NCI-H1417 (cell line): ENCODE results near the gene HAPLN2.
A peak's percentile ranks its signal among the peaks of the same experiment; 100 is the strongest.

ENCODE experiments used
- DNase-seq, 3 experiments: peaks; one replicate each; lab custom pipeline; 2025; lab: John Stamatoyannopoulos, UW

HAPLN2 gene

GRCh38 chr1:156662800-156663055, 43.5 kb downstream of the HAPLN2 start:
- no peak for DNase-seq

GRCh38 chr1:156663178-156663577, 44.0 kb downstream of the HAPLN2 start:
- peak in 2 of 3 experiments; percentile 7 to 29 for DNase-seq

GRCh38 chr1:156664046-156664766, 45.0 kb downstream of the HAPLN2 start:
- DNase-seq = peak; percentile 21 to 60 (median 44)

GRCh38 chr1:156664767-156665411, 45.7 kb downstream of the HAPLN2 start:
- peak in 2 of 3 experiments; percentile 43 to 71 for DNase-seq

GRCh38 chr1:156665539-156665938, 46.3 kb downstream of the HAPLN2 start:
- no peak for DNase-seq

- no peak for DNase-seq
These were observed 47.8 kb downstream of the HAPLN2 start for GRCh38 chr1:156666862-156667609.

GRCh38 chr1:156667610-156667967, 48.4 kb downstream of the HAPLN2 start:
- DNase-seq = no peak

- no peak for DNase-seq
These were observed 48.9 kb downstream of the HAPLN2 start for GRCh38 chr1:156667968-156668709.

- DNase-seq = no peak
These were observed 49.8 kb downstream of the HAPLN2 start for GRCh38 chr1:156668801-156669637.

GRCh38 chr1:156669794-156670193, 50.6 kb downstream of the HAPLN2 start:
- no peak for DNase-seq

- no peak for DNase-seq
These were observed 51.1 kb downstream of the HAPLN2 start for GRCh38 chr1:156670359-156670758.

- no peak for DNase-seq
These were observed 51.6 kb downstream of the HAPLN2 start for GRCh38 chr1:156670791-156671190.

GRCh38 chr1:156671804-156672203, 52.6 kb downstream of the HAPLN2 start:
- no peak for DNase-seq

GRCh38 chr1:156673387-156674121, 54.3 kb downstream of the HAPLN2 start:
- DNase-seq = no peak
